Astrocyte (in vitro differentiated cells and primary cell): ENCODE data around the gene NSMCE3. TPM values are rescaled to one million over a fixed set of nuclear protein-coding genes. Genes with fewer than 3 reads are reported as not detected.
A peak's percentile ranks its signal among the peaks of the same experiment; 100 is the strongest.

Experiments
- DNase-seq: peaks from one replicate; pipeline ENCODE4 v3.0.0-alpha.2; 2010; ENCODE audit warnings: low read depth
- FAIRE-seq: peaks from 2 replicates; lab custom pipeline; 2011; peaks lifted over from hg19 to GRCh38; lab: Jason Lieb, UNC
- H2AFZ ChIP-seq: 2 replicates; pipeline ENCODE4 v1.6.0; 2012; ENCODE audit warnings: low read depth, low read length, inconsistent platforms
- H3K27ac ChIP-seq: 2 replicates; pipeline ENCODE4 v1.5.1; 2011; ENCODE audit warnings: low read depth, low read length, inconsistent platforms
- H3K27me3 ChIP-seq: 2 replicates; pipeline ENCODE4 v1.6.0; 2011; ENCODE audit warnings: low read length, inconsistent platforms; ENCODE audit not compliant: insufficient read depth
- H3K36me3 ChIP-seq: 2 replicates; pipeline ENCODE4 v1.5.1; 2011; ENCODE audit warnings: low read length, inconsistent platforms; ENCODE audit not compliant: insufficient read depth
- H3K4me1 ChIP-seq: 2 replicates; pipeline ENCODE4 v1.5.1; 2011; ENCODE audit warnings: low read length, inconsistent platforms; ENCODE audit not compliant: insufficient read depth
- H3K4me2 ChIP-seq: 2 replicates; pipeline ENCODE4 v1.6.0; 2012; ENCODE audit warnings: low read length, inconsistent platforms
- H3K4me3 ChIP-seq: 2 replicates; pipeline ENCODE4 v1.5.1; 2011; ENCODE audit warnings: low read depth, mild to moderate bottlenecking, low read length, inconsistent platforms; ENCODE audit not compliant: insufficient read depth
- H3K79me2 ChIP-seq: 2 replicates; pipeline ENCODE4 v1.6.0; 2012; ENCODE audit warnings: mild to moderate bottlenecking, low read length, inconsistent platforms; ENCODE audit not compliant: insufficient read depth
- H3K9ac ChIP-seq: 2 replicates; pipeline ENCODE4 v1.6.0; 2012; ENCODE audit warnings: mild to moderate bottlenecking, low read length, inconsistent platforms
- H3K9me3 ChIP-seq: 2 replicates; pipeline ENCODE4 v1.5.1; 2012; ENCODE audit warnings: low read depth, mild to moderate bottlenecking, low read length, inconsistent platforms; ENCODE audit not compliant: insufficient read depth
- H4K20me1 ChIP-seq: 2 replicates; pipeline ENCODE4 v1.6.0; 2012; ENCODE audit warnings: low read length, inconsistent platforms; ENCODE audit not compliant: insufficient read depth
- H3K27ac Mint-ChIP-seq: one replicate; pipeline ENCODE4 v1.8.0; 2021; ENCODE audit warnings: mild to moderate bottlenecking, mixed read lengths; ENCODE audit not compliant: unreplicated experiment
- H3K27me3 Mint-ChIP-seq: one replicate; pipeline ENCODE4 v1.8.0; 2021; ENCODE audit warnings: low read depth, mixed read lengths; ENCODE audit not compliant: unreplicated experiment
- H3K36me3 Mint-ChIP-seq: one replicate; pipeline ENCODE4 v1.8.0; 2021; ENCODE audit warnings: low read depth, mixed read lengths; ENCODE audit not compliant: unreplicated experiment
- H3K4me1 Mint-ChIP-seq: one replicate; pipeline ENCODE4 v1.8.0; 2021; ENCODE audit warnings: low read depth, mixed read lengths; ENCODE audit not compliant: unreplicated experiment
- H3K4me3 Mint-ChIP-seq: one replicate; pipeline ENCODE4 v1.8.0; 2021; ENCODE audit warnings: mild to moderate bottlenecking, moderate library complexity, mixed read lengths; ENCODE audit not compliant: unreplicated experiment
- H3K9me3 Mint-ChIP-seq: one replicate; pipeline ENCODE4 v1.8.0; 2021; ENCODE audit warnings: mild to moderate bottlenecking, mixed read lengths; ENCODE audit not compliant: unreplicated experiment
- CTCF ChIP-seq: IDR thresholded peaks from 2 replicates; pipeline ENCODE4 v1.5.1; 2011; ENCODE audit warnings: low read depth, mild to moderate bottlenecking, inconsistent platforms, low read length, moderate library complexity; ENCODE audit not compliant: insufficient read depth
- EZH2 ChIP-seq: IDR thresholded peaks from 2 replicates; pipeline ENCODE4 v1.6.1; 2012; ENCODE audit warnings: mild to moderate bottlenecking, low read length, inconsistent platforms; ENCODE audit not compliant: insufficient read depth
- total RNA-seq: library from RNA; stranded (reverse); gene quantifications from 2 replicates; pipeline ENCODE4 v1.2.1, GENCODE V29; 2021

The NSMCE3 gene
- total RNA-seq, 1 donor from 2014 or later: 8.3 TPM

- H3K36me3 Mint-ChIP-seq: no peaks in the 10 kb centered on the region
- H3K27ac Mint-ChIP-seq: no peak overlapping the region
- no peak for FAIRE-seq
- no peaks in the 10 kb centered on the region for H3K79me2 ChIP-seq
- no peak overlapping the region for H3K4me3 ChIP-seq
- H2AFZ ChIP-seq: no peak overlapping the region
- no peaks in the 10 kb centered on the region for H3K27me3 Mint-ChIP-seq
- no peak overlapping the region for H3K27ac ChIP-seq
- no peak overlapping the region for H3K9ac ChIP-seq
- H3K4me1 Mint-ChIP-seq: peaks cover 32% of the 10 kb centered on the region
- peaks cover 13% of the 10 kb centered on the region for H3K4me1 ChIP-seq
- no peak overlapping the region for H3K4me2 ChIP-seq
- H3K4me3 Mint-ChIP-seq: no peak overlapping the region
- H3K36me3 ChIP-seq: no peaks in the 10 kb centered on the region
- no peaks in the 10 kb centered on the region for H3K27me3 ChIP-seq
- no peaks in the 10 kb centered on the region for H4K20me1 ChIP-seq
- DNase-seq: no peak
- no peaks in the 10 kb centered on the region for H3K9me3 Mint-ChIP-seq
- TF ChIP-seq EZH2 (no peak), CTCF (no peak)
- no peaks in the 10 kb centered on the region for H3K9me3 ChIP-seq
These were observed 10.9 kb upstream of the NSMCE3 start for GRCh38 chr15:29280514-29280913.

GRCh38 chr15:29278436-29279105, 8.9 kb upstream of the NSMCE3 start:
- Histone ChIP-seq H3K27me3 (no peaks in the 10 kb centered on the region), H3K4me1 (peaks cover 13% of the 10 kb centered on the region), H3K79me2 (no peaks in the 10 kb centered on the region), H4K20me1 (no peaks in the 10 kb centered on the region), H3K9me3 (no peaks in the 10 kb centered on the region), H3K4me2 (peak overlapping the region; percentile 57), H3K27ac (peak overlapping the region; percentile 90), H2AFZ (peak overlapping the region; percentile 15), H3K9ac (peak overlapping the region; percentile 65), H3K36me3 (no peaks in the 10 kb centered on the region), H3K4me3 (no peak overlapping the region)
- Mint-ChIP-seq H3K4me3 (no peak overlapping the region), H3K36me3 (no peaks in the 10 kb centered on the region), H3K27ac (peak overlapping the region; percentile 77), H3K4me1 (peaks cover 24% of the 10 kb centered on the region), H3K27me3 (no peaks in the 10 kb centered on the region), H3K9me3 (no peaks in the 10 kb centered on the region)
- TF ChIP-seq EZH2: no peak
- no peak for TF ChIP-seq CTCF
- FAIRE-seq (peak; percentile 85), DNase-seq (peak; percentile 91)

GRCh38 chr15:29276366-29276765, 6.7 kb upstream of the NSMCE3 start:
- Histone ChIP-seq H3K4me3 (no peak overlapping the region), H3K79me2 (no peaks in the 10 kb centered on the region), H3K9ac (no peak overlapping the region), H3K36me3 (no peaks in the 10 kb centered on the region), H3K9me3 (no peaks in the 10 kb centered on the region), H3K27ac (no peak overlapping the region), H3K4me1 (peaks cover 13% of the 10 kb centered on the region), H3K4me2 (no peak overlapping the region), H3K27me3 (no peaks in the 10 kb centered on the region), H2AFZ (no peak overlapping the region), H4K20me1 (no peaks in the 10 kb centered on the region)
- no peak overlapping the region for H3K4me3 Mint-ChIP-seq
- no peaks in the 10 kb centered on the region for H3K36me3 Mint-ChIP-seq
- H3K9me3 Mint-ChIP-seq: no peaks in the 10 kb centered on the region
- TF ChIP-seq CTCF (no peak), EZH2 (no peak)
- FAIRE-seq: no peak
- peaks cover 24% of the 10 kb centered on the region for H3K4me1 Mint-ChIP-seq
- H3K27ac Mint-ChIP-seq: peak overlapping the region; percentile 28
- H3K27me3 Mint-ChIP-seq: no peaks in the 10 kb centered on the region
- DNase-seq: no peak
